KMS-11 (cell line): ENCODE results near the gene RTEL1.
"Not testable (repeated sequence)": the region's sequence is repeated elsewhere in the genome, so short reads cannot be mapped to it uniquely, and the experiment has no call there.

Experiments used
- H2AFZ ChIP-seq: fragments of 200-600 bp; sonication (generic); 2 replicates; pipeline ENCODE4 v1.6.1; 2016; ENCODE audit warnings: antibody characterized with exemption, mixed run types, low read depth
- H3K27ac ChIP-seq: fragments of 200-600 bp; sonication (generic); 2 replicates; pipeline ENCODE4 v1.6.1; 2016; ENCODE audit warnings: mild to moderate bottlenecking, mixed run types
- H3K27me3 ChIP-seq: fragments of 200-600 bp; sonication (generic); 2 replicates; pipeline ENCODE4 v1.6.1; 2017; ENCODE audit warnings: mild to moderate bottlenecking, low read depth, mixed run types, moderate library complexity; ENCODE audit not compliant: insufficient read depth
- H3K36me3 ChIP-seq: fragments of 200-600 bp; sonication (generic); 2 replicates; pipeline ENCODE4 v1.6.1; 2017; ENCODE audit warnings: mild to moderate bottlenecking, mixed run types; ENCODE audit not compliant: insufficient read depth
- H3K4me1 ChIP-seq: fragments of 200-600 bp; sonication (generic); 2 replicates; pipeline ENCODE4 v1.6.1; 2016; ENCODE audit warnings: mild to moderate bottlenecking, low read depth, mixed run types; ENCODE audit not compliant: poor library complexity, severe bottlenecking
- H3K4me2 ChIP-seq: fragments of 200-600 bp; sonication (generic); 2 replicates; pipeline ENCODE4 v1.7.0; 2016; ENCODE audit warnings: mild to moderate bottlenecking, mixed run types
- H3K4me3 ChIP-seq: fragments of 200-600 bp; sonication (generic); IDR thresholded peaks from 2 replicates; pipeline ENCODE4 v1.6.1; 2017; ENCODE audit warnings: low read depth, low read length, mixed read lengths; ENCODE audit not compliant: insufficient read depth
- H3K79me2 ChIP-seq: fragments of 200-600 bp; sonication (generic); 2 replicates; pipeline ENCODE4 v1.6.1; 2016; ENCODE audit warnings: low read depth, mixed run types; ENCODE audit not compliant: insufficient read depth
- H3K9ac ChIP-seq: fragments of 200-600 bp; sonication (generic); 2 replicates; pipeline ENCODE4 v1.6.1; 2016; ENCODE audit warnings: mild to moderate bottlenecking, mixed run types
- H4K20me1 ChIP-seq: fragments of 200-600 bp; sonication (generic); 2 replicates; pipeline ENCODE4 v1.6.1; 2016; ENCODE audit warnings: mild to moderate bottlenecking, mixed run types; ENCODE audit not compliant: insufficient read depth
- TF ChIP-seq, protein P1 (sequence below): fragments of 200-600 bp; sonication (generic); conservative IDR thresholded peaks from 2 replicates; pipeline ENCODE4 v1.6.1; 2017; ENCODE audit warnings: low read depth, mild to moderate bottlenecking, antibody characterized with exemption, low read length, moderate library complexity, mixed read lengths

Gene RTEL1

DNA sequence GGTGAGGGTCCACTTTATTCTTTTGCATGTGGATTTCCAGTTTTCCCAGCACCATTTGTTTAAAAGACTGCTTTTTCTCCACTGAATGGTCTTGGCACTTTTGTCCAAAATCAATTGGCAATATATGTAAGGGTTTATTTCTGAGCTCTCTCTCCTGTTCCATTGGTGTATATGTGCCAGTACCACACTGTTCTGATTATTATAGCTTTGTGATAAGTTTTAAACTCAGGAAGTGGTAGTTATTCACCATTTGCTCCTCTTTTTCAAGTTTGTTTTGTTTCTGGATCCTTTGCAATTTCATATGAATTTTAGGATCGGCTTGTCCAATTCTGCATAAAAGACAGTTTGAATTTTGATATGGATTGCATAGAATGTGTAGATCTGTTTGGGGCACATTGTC lies 54.1 kb downstream of the RTEL1 start:
- TF ChIP-seq, protein P1, sequence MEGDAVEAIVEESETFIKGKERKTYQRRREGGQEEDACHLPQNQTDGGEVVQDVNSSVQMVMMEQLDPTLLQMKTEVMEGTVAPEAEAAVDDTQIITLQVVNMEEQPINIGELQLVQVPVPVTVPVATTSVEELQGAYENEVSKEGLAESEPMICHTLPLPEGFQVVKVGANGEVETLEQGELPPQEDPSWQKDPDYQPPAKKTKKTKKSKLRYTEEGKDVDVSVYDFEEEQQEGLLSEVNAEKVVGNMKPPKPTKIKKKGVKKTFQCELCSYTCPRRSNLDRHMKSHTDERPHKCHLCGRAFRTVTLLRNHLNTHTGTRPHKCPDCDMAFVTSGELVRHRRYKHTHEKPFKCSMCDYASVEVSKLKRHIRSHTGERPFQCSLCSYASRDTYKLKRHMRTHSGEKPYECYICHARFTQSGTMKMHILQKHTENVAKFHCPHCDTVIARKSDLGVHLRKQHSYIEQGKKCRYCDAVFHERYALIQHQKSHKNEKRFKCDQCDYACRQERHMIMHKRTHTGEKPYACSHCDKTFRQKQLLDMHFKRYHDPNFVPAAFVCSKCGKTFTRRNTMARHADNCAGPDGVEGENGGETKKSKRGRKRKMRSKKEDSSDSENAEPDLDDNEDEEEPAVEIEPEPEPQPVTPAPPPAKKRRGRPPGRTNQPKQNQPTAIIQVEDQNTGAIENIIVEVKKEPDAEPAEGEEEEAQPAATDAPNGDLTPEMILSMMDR, result no peak
- Histone ChIP-seq H3K4me3 (no peak overlapping the region), H2AFZ (no peak overlapping the region), H3K27me3 (no peaks in the 10 kb centered on the region), H3K4me2 (no peak overlapping the region), H3K27ac (no peak overlapping the region), H3K36me3 (peaks cover 16% of the 10 kb centered on the region; the same call in 1 of the 2 replicates), H3K4me1 (peaks cover 8% of the 10 kb centered on the region), H3K9ac (no peak overlapping the region), H4K20me1 (no peaks in the 10 kb centered on the region; the same call in 1 of the 2 replicates), H3K79me2 (peaks cover 51% of the 10 kb centered on the region; the same call in 1 of the 2 replicates)

DNA sequence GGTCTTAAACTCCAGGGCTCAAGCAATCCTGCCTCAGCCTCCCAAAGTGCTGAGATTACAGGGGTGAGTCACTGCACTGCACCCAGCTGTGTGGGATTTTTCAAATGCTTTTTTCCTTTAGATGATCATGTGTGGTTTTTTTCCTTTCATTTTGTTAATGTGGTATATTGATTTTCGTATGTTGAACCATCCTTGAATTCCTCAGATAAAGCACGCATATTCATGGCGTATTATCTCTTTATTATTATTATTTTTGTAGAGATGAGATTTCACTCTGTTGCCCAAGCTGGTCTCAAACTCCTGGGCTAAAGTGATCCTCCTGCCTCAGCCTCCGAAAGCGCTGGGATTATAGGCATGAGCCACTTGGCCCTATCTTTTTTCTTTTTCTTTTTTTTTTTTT lies 56.7 kb downstream of the RTEL1 start:
- Histone ChIP-seq H3K79me2 (peaks cover 38% of the 10 kb centered on the region; the same call in 1 of the 2 replicates), H3K36me3 (peaks cover 16% of the 10 kb centered on the region; the same call in 1 of the 2 replicates)

DNA sequence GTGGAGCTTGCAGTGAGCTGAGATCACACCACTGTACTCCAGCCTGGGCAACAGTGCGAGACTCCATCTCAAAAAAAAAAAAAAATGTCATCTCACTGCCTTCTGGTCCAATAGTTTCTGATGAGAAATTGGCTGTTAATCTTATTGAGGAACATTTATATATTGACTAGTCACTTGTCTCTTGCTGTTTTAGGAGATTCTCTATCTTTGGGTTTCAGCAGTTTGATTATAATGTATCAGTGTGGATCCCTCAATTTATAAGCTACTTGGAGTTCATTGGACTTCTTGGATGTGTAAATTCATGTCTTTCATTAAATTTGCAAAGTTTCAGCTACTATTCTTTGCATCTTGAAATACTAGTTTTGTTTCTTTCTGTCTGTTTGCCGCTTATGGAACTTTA lies 60.9 kb downstream of the RTEL1 start:
- H3K4me1 ChIP-seq, result no peaks in the 10 kb centered on the region
- no peaks in the 10 kb centered on the region for H3K27me3 ChIP-seq
- H3K4me3 ChIP-seq, result no peak overlapping the region
- H3K4me2 ChIP-seq, result no peak overlapping the region
- no peaks in the 10 kb centered on the region for H4K20me1 ChIP-seq
- peaks cover 15% of the 10 kb centered on the region; the same call in 1 of the 2 replicates for H3K79me2 ChIP-seq
- peaks cover 16% of the 10 kb centered on the region; the same call in 1 of the 2 replicates for H3K36me3 ChIP-seq
- no peak overlapping the region for H3K27ac ChIP-seq
- H2AFZ ChIP-seq, result no peak overlapping the region
- no peak overlapping the region for H3K9ac ChIP-seq
- TF ChIP-seq, protein P1, result no peak

More for the DNA sequence above, 56.7 kb downstream of the RTEL1 start:
- Histone ChIP-seq H2AFZ (no peak overlapping the region), H3K27ac (no peak overlapping the region), H4K20me1 (no peaks in the 10 kb centered on the region), H3K4me3 (no peak overlapping the region), H3K9ac (no peak overlapping the region), H3K27me3 (no peaks in the 10 kb centered on the region), H3K4me2 (no peak overlapping the region), H3K4me1 (no peaks in the 10 kb centered on the region)
- TF ChIP-seq, protein P1, result no peak

DNA sequence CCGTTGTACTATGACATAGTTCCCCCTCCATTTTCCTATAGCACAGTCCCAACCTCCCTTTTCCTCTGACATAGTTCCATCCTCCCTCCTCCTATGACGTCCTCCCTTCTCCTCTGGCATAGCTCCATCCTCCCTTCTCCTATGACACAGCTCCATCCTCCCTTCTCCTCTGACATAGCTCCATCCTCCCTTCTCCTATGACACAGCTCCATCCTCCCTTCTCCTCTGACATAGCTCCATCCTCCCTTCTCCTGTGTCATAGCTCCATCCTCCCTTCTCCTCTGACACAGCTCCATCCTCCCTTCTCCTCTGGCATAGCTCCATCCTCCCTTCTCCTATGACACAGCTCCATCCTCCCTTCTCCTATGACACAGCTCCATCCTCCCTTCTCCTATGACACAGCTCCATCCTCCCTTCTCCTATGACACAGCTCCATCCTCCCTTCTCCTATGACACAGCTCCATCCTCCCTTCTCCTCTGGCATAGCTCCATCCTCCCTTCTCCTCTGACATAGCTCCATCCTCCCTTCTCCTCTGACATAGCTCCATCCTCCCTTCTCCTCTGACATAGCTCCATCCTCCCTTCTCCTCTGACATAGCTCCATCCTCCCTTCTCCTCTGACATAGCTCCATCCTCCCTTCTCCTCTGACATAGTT lies 65.0 kb downstream of the RTEL1 start:
- not testable (repeated sequence) for H3K27me3 ChIP-seq, H2AFZ ChIP-seq, H4K20me1 ChIP-seq, H3K4me3 ChIP-seq, H3K4me2 ChIP-seq, H3K27ac ChIP-seq, H3K36me3 ChIP-seq, H3K9ac ChIP-seq
- H3K4me1 ChIP-seq, result peaks cover 19% of the 10 kb centered on the region
- H3K79me2 ChIP-seq, result peaks cover 18% of the 10 kb centered on the region; the same call in 1 of the 2 replicates

DNA sequence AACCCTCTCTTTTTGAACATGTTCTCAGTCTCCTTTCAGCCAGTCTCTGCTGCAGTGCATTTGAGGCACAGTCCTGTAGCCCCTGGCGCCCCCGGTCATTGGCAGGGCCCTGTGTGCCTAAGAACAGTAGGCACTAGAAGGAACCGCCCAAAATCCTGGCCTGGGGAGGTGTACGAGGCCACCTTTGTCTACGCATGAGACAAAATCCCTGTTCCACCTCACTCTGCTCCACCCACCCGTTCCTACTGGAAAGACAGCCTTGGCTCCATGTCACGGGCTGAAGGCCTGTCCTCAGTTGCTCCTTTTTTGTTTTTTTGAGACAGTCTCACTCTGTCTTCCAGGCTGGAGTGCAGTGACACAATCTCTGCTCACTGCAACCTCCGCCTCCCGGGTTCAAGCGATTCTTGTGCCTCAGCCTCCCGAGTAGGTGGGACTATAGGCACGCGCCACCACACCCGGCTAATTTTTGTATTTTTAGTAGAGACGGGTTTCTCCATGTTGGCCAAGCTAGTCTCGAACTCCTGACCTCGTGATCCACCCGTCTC lies 72.1 kb downstream of the RTEL1 start:
- Histone ChIP-seq H3K4me1 (peaks cover 74% of the 10 kb centered on the region), H3K79me2 (peaks cover 26% of the 10 kb centered on the region), H3K4me2 (peak overlapping the region; percentile 72), H3K27ac (peak overlapping the region; percentile 98), H3K9ac (peak overlapping the region; percentile 50; the same call in 1 of the 2 replicates)
- H4K20me1 ChIP-seq, H2AFZ ChIP-seq, H3K36me3 ChIP-seq, H3K4me3 ChIP-seq, H3K27me3 ChIP-seq: not testable (repeated sequence)
